Measurements from ENCODE around the gene PSMD11.
A peak's percentile ranks its signal among the peaks of the same experiment; 100 is the strongest.
"Not testable (repeated sequence)": the region's sequence is repeated elsewhere in the genome, so short reads cannot be mapped to it uniquely, and the experiment has no call there.

Gene PSMD11

GRCh38 chr17:32510466-32510865, 66.2 kb downstream of the PSMD11 start:
- DNase-seq (ENCODE audit: low read depth in 2 of 2, low spot score in 1 of 2), result no peak

GRCh38 chr17:32512328-32512727, 68.0 kb downstream of the PSMD11 start:
- no peak for DNase-seq (ENCODE audit: low read depth in 2 of 2, low spot score in 1 of 2)

GRCh38 chr17:32513579-32513978, 69.3 kb downstream of the PSMD11 start:
- DNase-seq (ENCODE audit: low read depth in 2 of 2, low spot score in 1 of 2), result no peak

- DNase-seq (ENCODE audit: low read depth in 2 of 2, low spot score in 1 of 2), result no peak
These were observed 70.3 kb downstream of the PSMD11 start for GRCh38 chr17:32514606-32515005.

GRCh38 chr17:32515677-32516383, 71.5 kb downstream of the PSMD11 start:
- no peak for DNase-seq (ENCODE audit: low read depth in 2 of 2, low spot score in 1 of 2)

GRCh38 chr17:32516450-32516849, 72.1 kb downstream of the PSMD11 start:
- DNase-seq (ENCODE audit: low read depth in 2 of 2, low spot score in 1 of 2), result no peak

- DNase-seq (ENCODE audit: low read depth in 2 of 2, low spot score in 1 of 2), result no peak
These were observed 72.8 kb downstream of the PSMD11 start for GRCh38 chr17:32516940-32517701.

GRCh38 chr17:32517982-32518381, 73.7 kb downstream of the PSMD11 start:
- no peak for DNase-seq (ENCODE audit: low read depth in 2 of 2, low spot score in 1 of 2)

- no peak for DNase-seq (ENCODE audit: low read depth in 2 of 2, low spot score in 1 of 2)
These were observed 74.4 kb downstream of the PSMD11 start for GRCh38 chr17:32518646-32519227.

GRCh38 chr17:32519228-32520103, 75.2 kb downstream of the PSMD11 start:
- peak; percentile 32 to 50 for DNase-seq (ENCODE audit: low read depth in 2 of 2, low spot score in 1 of 2)

GRCh38 chr17:32520104-32520701, 75.9 kb downstream of the PSMD11 start:
- no peak for DNase-seq (ENCODE audit: low read depth in 2 of 2, low spot score in 1 of 2)

- DNase-seq (ENCODE audit: low read depth in 2 of 2, low spot score in 1 of 2), result no peak
These were observed 76.6 kb downstream of the PSMD11 start for GRCh38 chr17:32520737-32521404.

GRCh38 chr17:32523017-32523680, 78.8 kb downstream of the PSMD11 start:
- DNase-seq (ENCODE audit: low read depth in 2 of 2, low spot score in 1 of 2), result no peak

- DNase-seq (ENCODE audit: low read depth in 2 of 2, low spot score in 1 of 2), result no peak
These were observed 79.7 kb downstream of the PSMD11 start for GRCh38 chr17:32523827-32524552.

- not testable (repeated sequence) for DNase-seq (ENCODE audit: low read depth in 2 of 2, low spot score in 1 of 2)
These were observed 80.2 kb downstream of the PSMD11 start for GRCh38 chr17:32524553-32524880.

- no peak for DNase-seq (ENCODE audit: low read depth in 2 of 2, low spot score in 1 of 2)
These were observed 80.8 kb downstream of the PSMD11 start for GRCh38 chr17:32525122-32525521.

- DNase-seq (ENCODE audit: low read depth in 2 of 2, low spot score in 1 of 2), result no peak
These were observed 82.8 kb downstream of the PSMD11 start for GRCh38 chr17:32527146-32527545.

GRCh38 chr17:32528825-32529224, 84.5 kb downstream of the PSMD11 start:
- no peak for DNase-seq (ENCODE audit: low read depth in 2 of 2, low spot score in 1 of 2)

- no peak for DNase-seq (ENCODE audit: low read depth in 2 of 2, low spot score in 1 of 2)
These were observed 85.3 kb downstream of the PSMD11 start for GRCh38 chr17:32529604-32530003.
